ENCODE measurements around the gene PPP2CA.
"Not testable (repeated sequence)": the region's sequence is repeated elsewhere in the genome, so short reads cannot be mapped to it uniquely, and the experiment has no call there.

- not testable (repeated sequence) for TF ChIP-seq POLR2A, EP300 (IDR thresholded peaks at IDR 0.05)
Measured at GRCh38 chr5:134152173-134152832, 73.6 kb downstream of the PPP2CA start.

Data from suprapubic skin (tissue), 2 donors.